ENCODE results near the gene RNF157. TPM values are rescaled to one million over a fixed set of nuclear protein-coding genes. Genes with fewer than 3 reads are reported as not detected.

RNF157 gene
- total and polyA plus RNA-seq, 2 of the 4 experiments (the other 2 are of a cell fraction), result 0.54 to 1.3 TPM

DNA sequence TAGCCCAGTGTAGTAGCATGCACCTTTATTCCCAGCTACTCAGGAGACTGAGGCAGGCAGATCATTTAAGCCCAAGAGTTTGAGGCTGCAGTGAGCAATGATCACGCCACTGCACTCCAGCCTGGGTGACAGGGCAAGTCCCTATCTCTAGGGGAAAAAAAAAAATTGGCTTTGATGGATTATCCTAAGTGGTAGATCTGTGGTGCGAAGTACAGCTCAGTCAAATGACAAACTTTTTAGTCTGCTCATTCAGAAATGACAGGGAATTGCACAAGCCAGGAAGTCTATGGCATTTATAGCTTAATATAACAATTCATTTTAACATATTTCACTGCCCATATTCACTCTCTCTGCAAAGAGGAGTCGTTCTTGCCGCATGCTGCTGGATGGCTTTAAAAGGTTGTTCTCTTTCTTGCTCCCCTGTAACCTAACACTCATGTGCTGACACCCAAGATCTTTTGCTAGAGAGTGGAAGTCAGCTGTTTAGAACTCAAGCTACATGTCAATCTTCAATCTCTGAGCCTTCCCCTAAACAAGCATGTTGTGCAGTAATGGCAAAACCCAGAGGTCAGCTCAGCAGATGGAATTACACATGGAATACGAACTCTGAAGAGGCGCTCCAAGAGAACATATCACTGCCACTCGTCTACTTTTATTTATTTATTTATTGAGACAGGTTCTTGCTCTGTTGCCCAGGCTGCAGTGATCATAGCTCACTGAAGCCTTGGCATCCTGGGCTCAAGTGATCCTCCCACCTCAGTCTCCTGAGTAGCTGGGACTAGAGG, 32.8 kb downstream of the RNF157 start:
- no peak overlapping the region for H3K14ac ChIP-seq (replicated peaks; ENCODE audit: low read depth, low read length)
- peaks cover 5% of the 10 kb centered on the region for H3K4me1 ChIP-seq (ENCODE audit: control insufficient read depth, insufficient read depth, low read length)
- no peak overlapping the region for H2BK20ac ChIP-seq (ENCODE audit: low read depth, low read length)
- no peak overlapping the region for H4K91ac ChIP-seq (ENCODE audit: insufficient read depth, low read depth, low read length)
- no peak overlapping the region for H3K4me3 ChIP-seq (ENCODE audit: insufficient read depth, low read depth, low read length)
- H3K23ac ChIP-seq (ENCODE audit: low read depth, low read length), result no peak overlapping the region
- ChIA-PET CTCF (interaction anchor here (1.1 kb wide), 1 partner anchor 25 kb away, joined by 4 read pairs; no protein-coding TSS in a partner anchor), POLR2A (ENCODE audit: unreplicated experiment) (no interaction called here)
- no peak overlapping the region for H2AFZ ChIP-seq (replicated peaks; ENCODE audit: low read length, poor library complexity)
- WGBS, 2 experiments (ENCODE audit: extremely low coverage in 2 of 2, insufficient read length in 1 of 2), result 0% methylated on average over 1 of the region's 7 CpGs; no CpG with 5 or more reads in 1 of the 2 experiments
- H3K4me2 ChIP-seq (ENCODE audit: low read depth, low read length), result no peak overlapping the region
- H3K9me3 ChIP-seq (ENCODE audit: control insufficient read depth, insufficient read depth, low read length), result no peaks in the 10 kb centered on the region
- no peak overlapping the region for H2BK15ac ChIP-seq (ENCODE audit: low read depth, low read length)
- H2AK5ac ChIP-seq (ENCODE audit: low read depth, low read length), result no peak overlapping the region
- ATAC-seq (ENCODE audit: low read depth) (no peak), DNase-seq (no peak)
- BruUV-seq (replicated peaks), result no TSS peak
- no peak overlapping the region for H3K18ac ChIP-seq (ENCODE audit: low read depth, low read length)
- no peaks in the 10 kb centered on the region for H4K20me1 ChIP-seq (ENCODE audit: insufficient read depth, low read length)
- H3K4ac ChIP-seq (ENCODE audit: low read depth, low read length), result no peak overlapping the region
- no peak overlapping the region for H2BK120ac ChIP-seq (ENCODE audit: low read depth, low read length)
- H3K27ac ChIP-seq (ENCODE audit: insufficient read depth, low read length), result no peak overlapping the region
- no peaks in the 10 kb centered on the region; the same call in 1 of the 2 replicates for H3K27me3 ChIP-seq (ENCODE audit: control insufficient read depth, insufficient read depth, low read length)
- dilution Hi-C loops (cut with HindIII; ENCODE audit: low sequenced_read_pairs, unreplicated experiment), result no loop called here
- H4K5ac ChIP-seq (ENCODE audit: low read depth, low read length), result no peak overlapping the region
- no peaks in the 10 kb centered on the region for H3K36me3 ChIP-seq (ENCODE audit: control insufficient read depth, insufficient read depth, low read length)
- H3K9ac ChIP-seq (ENCODE audit: low read depth, low read length), result no peak overlapping the region
- in situ Hi-C loops (cut with MboI; ENCODE audit: low sequenced_read_pairs), result no loop called here
- H2AK9ac ChIP-seq (replicated peaks; ENCODE audit: low read depth, low read length, poor library complexity), result no peak overlapping the region
- no peak overlapping the region for H3K56ac ChIP-seq (ENCODE audit: extremely low read depth, insufficient read depth, low read length)
- no peak overlapping the region for H2BK5ac ChIP-seq (ENCODE audit: low read depth, low read length, poor library complexity, severe bottlenecking)
- intact Hi-C loops (cut with micrococcal nuclease), result no loop called here
- H3K9me1 ChIP-seq (ENCODE audit: insufficient read depth, low read length), result peaks cover 12% of the 10 kb centered on the region
- no peak overlapping the region for H4K8ac ChIP-seq (ENCODE audit: low read depth in 2 of 2, low read length in 2 of 2)
- no peaks in the 10 kb centered on the region; a peak in 1 of 4 replicates for H3K79me1 ChIP-seq (ENCODE audit: low read depth in 1 of 2, low read length in 2 of 2)
- TF ChIP-seq RFX5 (IDR thresholded peaks at IDR 0.05; ENCODE audit: low read depth, low read length), result no peak
- no peak for TF ChIP-seq POLR2A (IDR thresholded peaks at IDR 0.05; ENCODE audit: low read depth, low read length)
- no peak for TF ChIP-seq MAZ (IDR thresholded peaks at IDR 0.05; ENCODE audit: borderline replicate concordance, low read depth, low read length)
- TF ChIP-seq CHD1 (IDR thresholded peaks at IDR 0.05; ENCODE audit: low read depth, low read length), result no peak
- TF ChIP-seq FOS (IDR thresholded peaks at IDR 0.05; ENCODE audit: low read depth, low read length), result no peak
- TF ChIP-seq, protein P1, sequence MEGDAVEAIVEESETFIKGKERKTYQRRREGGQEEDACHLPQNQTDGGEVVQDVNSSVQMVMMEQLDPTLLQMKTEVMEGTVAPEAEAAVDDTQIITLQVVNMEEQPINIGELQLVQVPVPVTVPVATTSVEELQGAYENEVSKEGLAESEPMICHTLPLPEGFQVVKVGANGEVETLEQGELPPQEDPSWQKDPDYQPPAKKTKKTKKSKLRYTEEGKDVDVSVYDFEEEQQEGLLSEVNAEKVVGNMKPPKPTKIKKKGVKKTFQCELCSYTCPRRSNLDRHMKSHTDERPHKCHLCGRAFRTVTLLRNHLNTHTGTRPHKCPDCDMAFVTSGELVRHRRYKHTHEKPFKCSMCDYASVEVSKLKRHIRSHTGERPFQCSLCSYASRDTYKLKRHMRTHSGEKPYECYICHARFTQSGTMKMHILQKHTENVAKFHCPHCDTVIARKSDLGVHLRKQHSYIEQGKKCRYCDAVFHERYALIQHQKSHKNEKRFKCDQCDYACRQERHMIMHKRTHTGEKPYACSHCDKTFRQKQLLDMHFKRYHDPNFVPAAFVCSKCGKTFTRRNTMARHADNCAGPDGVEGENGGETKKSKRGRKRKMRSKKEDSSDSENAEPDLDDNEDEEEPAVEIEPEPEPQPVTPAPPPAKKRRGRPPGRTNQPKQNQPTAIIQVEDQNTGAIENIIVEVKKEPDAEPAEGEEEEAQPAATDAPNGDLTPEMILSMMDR (conservative IDR thresholded peaks at IDR 0.05; ENCODE audit: low read depth, low read length), result no peak
- TF ChIP-seq SMC3 (IDR thresholded peaks at IDR 0.05; ENCODE audit: low read depth, low read length), result no peak
- TF ChIP-seq ELK1 (IDR thresholded peaks at IDR 0.05; ENCODE audit: borderline replicate concordance, low read depth, low read length), result no peak
- no peak for TF ChIP-seq CEBPB (IDR thresholded peaks at IDR 0.05; ENCODE audit: low read depth, low read length)
- no peak for TF ChIP-seq MXI1 (IDR thresholded peaks at IDR 0.05; ENCODE audit: borderline replicate concordance, low read depth, low read length)
- no peak for TF ChIP-seq RAD21 (IDR thresholded peaks at IDR 0.05; ENCODE audit: low read length)
- TF ChIP-seq BHLHE40 (IDR thresholded peaks at IDR 0.05; ENCODE audit: low read depth, low read length), result no peak
- TF ChIP-seq RCOR1 (IDR thresholded peaks at IDR 0.05; ENCODE audit: insufficient replicate concordance, low read length), result no peak
- no peak for TF ChIP-seq NFE2L2 (IDR thresholded peaks at IDR 0.05; ENCODE audit: low read depth, low read length)
- no peak for TF ChIP-seq MAFK (IDR thresholded peaks at IDR 0.05; ENCODE audit: low read depth, low read length)

All from IMR-90 (cell line).